Upper lobe of right lung (tissue), 1 donor: Measurements from ENCODE around the gene DCAF6. TPM values are rescaled to one million over a fixed set of nuclear protein-coding genes. Genes with fewer than 3 reads are reported as not detected.

Experiments
- ATAC-seq: fragments of 200-7000 bp; cut with Tn5 transposase; one replicate; pipeline ENCODE4 v1.9.1; 2020; ENCODE audit warnings: mild to moderate bottlenecking, moderate library complexity
- DNase-seq: peaks from one replicate; pipeline ENCODE4 v3.0.0-alpha.2; 2020
- H3K27ac ChIP-seq: fragments of 200-600 bp; one replicate; pipeline ENCODE4 v1.8.0; 2022
- H3K27me3 ChIP-seq: fragments of 200-600 bp; one replicate; pipeline ENCODE4 v1.8.0; 2022; ENCODE audit warnings: mild to moderate bottlenecking
- H3K36me3 ChIP-seq: fragments of 200-600 bp; one replicate; pipeline ENCODE4 v1.8.0; 2022
- H3K4me1 ChIP-seq: fragments of 200-600 bp; one replicate; pipeline ENCODE4 v1.8.0; 2022
- H3K4me3 ChIP-seq: fragments of 200-600 bp; one replicate; pipeline ENCODE4 v1.8.0; 2022; ENCODE audit warnings: mild to moderate bottlenecking
- H3K9me3 ChIP-seq: fragments of 200-600 bp; one replicate; pipeline ENCODE4 v1.8.0; 2022
- intact Hi-C: fragments of 100-400 bp; cut with DNase I; formaldehyde crosslinking; loops from one replicate; pipeline ENCODE4 v1.11.0; 2022
- total RNA-seq: library from RNA; stranded (reverse); fragmentation: NEBNext Ultra II Directional; extraction: Animal tissue kit (Norgen Biotek cat#: 25700); gene quantifications from one replicate; pipeline ENCODE4 v1.2.1, GENCODE V29; 2021
- TF ChIP-seq, protein P1 (sequence below): fragments of 200-600 bp; IDR thresholded peaks from one replicate; pipeline ENCODE4 v1.8.0; 2022; ENCODE audit warnings: antibody characterized with exemption
- donor health status: DM: no; HTN: yes; CAD: no; lungs with severe emphysema.

Gene DCAF6
- total RNA-seq, 1 donor from 2014 or later = 49.9 TPM

DNA sequence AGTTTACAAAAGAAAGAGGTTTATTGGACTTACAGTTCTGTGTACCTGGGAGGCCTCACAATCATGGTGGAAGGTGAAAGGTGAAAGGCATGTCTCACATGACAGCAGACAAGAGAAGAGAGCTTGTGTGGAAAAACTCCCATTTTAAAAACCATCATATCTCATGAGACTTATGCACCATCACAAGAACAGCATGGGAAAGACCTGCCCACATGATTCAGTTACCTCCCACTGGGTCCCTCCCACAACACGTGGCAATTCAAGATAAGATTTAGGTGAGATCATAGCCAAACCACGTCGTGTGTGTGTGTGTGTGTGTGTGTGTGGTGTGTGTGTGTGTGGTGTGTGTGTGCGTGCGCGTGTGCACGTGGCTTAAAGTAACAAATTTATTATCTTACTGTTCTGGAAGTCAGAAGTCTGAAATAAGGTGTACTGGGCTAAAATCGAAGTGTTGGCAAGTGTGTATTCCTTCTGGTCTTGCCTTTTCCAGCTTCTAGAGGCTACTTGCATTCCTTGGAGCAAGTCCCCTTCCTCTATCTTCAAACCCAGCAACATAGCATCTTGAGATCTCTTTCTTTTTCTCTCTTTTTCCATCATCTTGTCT lies 48.5 kb downstream of the DCAF6 start:
- TF ChIP-seq, protein P1, sequence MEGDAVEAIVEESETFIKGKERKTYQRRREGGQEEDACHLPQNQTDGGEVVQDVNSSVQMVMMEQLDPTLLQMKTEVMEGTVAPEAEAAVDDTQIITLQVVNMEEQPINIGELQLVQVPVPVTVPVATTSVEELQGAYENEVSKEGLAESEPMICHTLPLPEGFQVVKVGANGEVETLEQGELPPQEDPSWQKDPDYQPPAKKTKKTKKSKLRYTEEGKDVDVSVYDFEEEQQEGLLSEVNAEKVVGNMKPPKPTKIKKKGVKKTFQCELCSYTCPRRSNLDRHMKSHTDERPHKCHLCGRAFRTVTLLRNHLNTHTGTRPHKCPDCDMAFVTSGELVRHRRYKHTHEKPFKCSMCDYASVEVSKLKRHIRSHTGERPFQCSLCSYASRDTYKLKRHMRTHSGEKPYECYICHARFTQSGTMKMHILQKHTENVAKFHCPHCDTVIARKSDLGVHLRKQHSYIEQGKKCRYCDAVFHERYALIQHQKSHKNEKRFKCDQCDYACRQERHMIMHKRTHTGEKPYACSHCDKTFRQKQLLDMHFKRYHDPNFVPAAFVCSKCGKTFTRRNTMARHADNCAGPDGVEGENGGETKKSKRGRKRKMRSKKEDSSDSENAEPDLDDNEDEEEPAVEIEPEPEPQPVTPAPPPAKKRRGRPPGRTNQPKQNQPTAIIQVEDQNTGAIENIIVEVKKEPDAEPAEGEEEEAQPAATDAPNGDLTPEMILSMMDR = no peak
- Histone ChIP-seq H3K27me3 (no peaks in the 10 kb centered on the region), H3K27ac (no peak overlapping the region), H3K9me3 (no peaks in the 10 kb centered on the region), H3K36me3 (peaks cover 4% of the 10 kb centered on the region), H3K4me1 (no peaks in the 10 kb centered on the region), H3K4me3 (no peak overlapping the region)
- ATAC-seq = no peak
- intact Hi-C loops = no loop called here
- no peak for DNase-seq

DNA sequence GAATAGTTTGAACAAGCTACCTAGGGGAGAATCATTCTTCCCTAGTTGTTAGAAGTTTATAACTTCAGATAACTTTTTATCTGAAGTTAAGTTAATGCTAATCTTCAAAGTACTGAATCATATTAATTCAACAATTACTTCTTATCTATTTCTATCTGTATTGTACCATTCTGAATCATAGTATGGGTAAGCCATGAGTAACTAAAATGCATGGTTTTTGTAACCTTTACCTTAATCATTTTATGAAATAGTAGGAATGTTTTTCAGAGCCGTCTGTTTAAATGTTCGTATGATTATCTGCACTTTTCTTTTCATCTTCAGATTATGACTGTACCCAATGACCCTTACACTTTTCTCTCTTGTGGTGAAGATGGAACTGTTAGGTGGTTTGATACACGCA lies 50.7 kb downstream of the DCAF6 start:
- Histone ChIP-seq H3K4me3 (no peak overlapping the region), H3K4me1 (no peaks in the 10 kb centered on the region), H3K27me3 (no peaks in the 10 kb centered on the region), H3K27ac (no peak overlapping the region), H3K9me3 (no peaks in the 10 kb centered on the region), H3K36me3 (peaks cover 10% of the 10 kb centered on the region)
- DNase-seq (no peak), ATAC-seq (no peak)
- TF ChIP-seq, protein P1 = no peak
- intact Hi-C loops = no loop called here

DNA sequence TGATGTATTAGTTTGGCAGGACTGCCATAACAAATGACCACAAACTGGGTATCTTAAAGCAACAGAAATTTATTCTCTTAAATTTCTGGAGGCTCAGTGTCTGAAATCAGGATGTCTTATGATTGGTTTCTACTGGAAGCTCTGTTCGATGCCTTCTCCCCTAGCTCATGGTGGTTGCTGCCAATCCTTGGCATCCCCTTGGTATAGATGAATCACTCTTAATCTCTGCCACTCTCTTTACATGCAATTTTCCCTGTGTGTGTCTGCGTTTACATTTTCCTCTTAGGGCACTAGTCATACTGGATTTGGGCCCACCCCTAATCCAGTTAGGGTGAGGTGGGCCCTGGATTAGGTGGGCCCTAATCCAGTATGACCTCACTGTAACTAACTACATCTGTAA lies 55.1 kb downstream of the DCAF6 start:
- TF ChIP-seq, protein P1 = no peak
- DNase-seq = no peak
- Histone ChIP-seq H3K9me3 (no peaks in the 10 kb centered on the region), H3K27me3 (no peaks in the 10 kb centered on the region), H3K4me1 (no peaks in the 10 kb centered on the region), H3K27ac (no peak overlapping the region), H3K4me3 (no peak overlapping the region), H3K36me3 (peaks cover 32% of the 10 kb centered on the region)
- no peak for ATAC-seq
- intact Hi-C loops = no loop called here

DNA sequence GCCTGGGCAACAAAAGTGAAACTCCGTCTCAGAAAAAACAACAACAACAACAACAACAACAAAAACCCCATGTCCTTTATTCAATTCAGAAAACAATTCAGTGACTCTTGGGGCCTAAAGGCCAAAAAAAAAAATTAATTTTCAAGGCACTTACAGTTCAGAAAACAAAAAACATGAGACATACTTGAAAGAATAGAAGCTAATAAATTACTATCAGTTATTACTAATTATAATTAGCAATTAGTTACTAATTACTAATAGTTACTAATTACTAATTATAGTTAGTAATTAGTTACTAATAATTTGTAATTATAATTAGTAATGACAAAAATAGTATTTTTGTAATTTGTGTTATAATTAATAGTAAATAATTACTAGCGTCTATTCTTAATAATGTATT lies 57.2 kb downstream of the DCAF6 start:
- H3K4me3 ChIP-seq = no peak overlapping the region
- ATAC-seq = no peak
- H3K27ac ChIP-seq = no peak overlapping the region
- intact Hi-C loops = no loop called here
- H3K27me3 ChIP-seq = no peaks in the 10 kb centered on the region
- H3K36me3 ChIP-seq = peaks cover 32% of the 10 kb centered on the region
- no peaks in the 10 kb centered on the region for H3K9me3 ChIP-seq
- H3K4me1 ChIP-seq = peaks cover 4% of the 10 kb centered on the region
- no peak for DNase-seq
- TF ChIP-seq, protein P1 = no peak

DNA sequence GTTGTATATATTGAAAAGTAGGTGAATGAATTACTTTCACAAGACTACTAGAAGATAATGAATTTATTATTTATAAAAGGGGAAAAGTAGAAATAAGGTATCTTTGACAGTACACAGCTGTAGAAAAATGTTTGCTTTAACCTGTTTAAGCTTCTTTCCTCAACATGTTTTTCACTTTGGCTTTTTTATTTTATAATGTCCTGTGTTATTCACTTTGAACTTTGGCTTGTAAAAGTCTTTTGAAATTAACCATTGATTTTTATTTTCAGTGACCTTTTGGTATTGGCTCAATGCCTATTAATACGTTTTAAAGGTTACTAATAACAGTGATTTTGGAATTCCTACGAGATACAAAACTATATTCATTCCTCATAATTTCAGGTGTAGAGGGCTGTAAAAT lies 58.1 kb downstream of the DCAF6 start:
- peaks cover 32% of the 10 kb centered on the region for H3K36me3 ChIP-seq
- DNase-seq (no peak), ATAC-seq (no peak)
- no peak overlapping the region for H3K4me3 ChIP-seq
- TF ChIP-seq, protein P1 = no peak
- no peaks in the 10 kb centered on the region for H3K9me3 ChIP-seq
- H3K4me1 ChIP-seq = peaks cover 4% of the 10 kb centered on the region
- intact Hi-C loops = no loop called here
- H3K27me3 ChIP-seq = no peaks in the 10 kb centered on the region
- H3K27ac ChIP-seq = no peak overlapping the region

DNA sequence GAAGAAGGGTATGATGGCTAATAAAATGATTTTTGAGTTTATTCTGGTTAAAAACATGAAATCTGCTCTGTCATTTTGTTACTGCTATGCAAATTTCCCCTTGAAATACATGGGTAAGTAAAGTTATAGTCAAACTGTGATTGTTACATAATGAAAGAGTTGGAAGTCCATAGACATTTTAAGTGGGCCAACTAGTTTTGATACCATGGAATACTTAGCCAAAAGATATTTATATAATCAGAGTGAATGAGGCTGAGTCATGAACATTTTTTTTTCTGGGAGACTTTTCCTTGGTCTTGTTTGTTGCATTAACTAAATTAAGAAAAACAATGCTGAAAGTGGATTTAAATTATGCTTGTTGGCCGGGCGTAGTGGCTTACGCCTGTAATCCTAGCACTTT lies 58.6 kb downstream of the DCAF6 start:
- Histone ChIP-seq H3K36me3 (peaks cover 32% of the 10 kb centered on the region), H3K9me3 (no peaks in the 10 kb centered on the region), H3K4me3 (no peak overlapping the region), H3K4me1 (peaks cover 4% of the 10 kb centered on the region), H3K27ac (no peak overlapping the region), H3K27me3 (no peaks in the 10 kb centered on the region)
- TF ChIP-seq, protein P1 = no peak
- ATAC-seq (no peak), DNase-seq (no peak)
- intact Hi-C loops = no loop called here
